SHP77 (cell line): ENCODE measurements around the gene KIFC3.
A peak's percentile ranks its signal among the peaks of the same experiment; 100 is the strongest.
"Not testable (repeated sequence)": the region's sequence is repeated elsewhere in the genome, so short reads cannot be mapped to it uniquely, and the experiment has no call there.

ENCODE experiments used
- DNase-seq, 2 experiments: peaks; one replicate each; lab custom pipeline; 2025; lab: John Stamatoyannopoulos, UW

Gene KIFC3

DNA sequence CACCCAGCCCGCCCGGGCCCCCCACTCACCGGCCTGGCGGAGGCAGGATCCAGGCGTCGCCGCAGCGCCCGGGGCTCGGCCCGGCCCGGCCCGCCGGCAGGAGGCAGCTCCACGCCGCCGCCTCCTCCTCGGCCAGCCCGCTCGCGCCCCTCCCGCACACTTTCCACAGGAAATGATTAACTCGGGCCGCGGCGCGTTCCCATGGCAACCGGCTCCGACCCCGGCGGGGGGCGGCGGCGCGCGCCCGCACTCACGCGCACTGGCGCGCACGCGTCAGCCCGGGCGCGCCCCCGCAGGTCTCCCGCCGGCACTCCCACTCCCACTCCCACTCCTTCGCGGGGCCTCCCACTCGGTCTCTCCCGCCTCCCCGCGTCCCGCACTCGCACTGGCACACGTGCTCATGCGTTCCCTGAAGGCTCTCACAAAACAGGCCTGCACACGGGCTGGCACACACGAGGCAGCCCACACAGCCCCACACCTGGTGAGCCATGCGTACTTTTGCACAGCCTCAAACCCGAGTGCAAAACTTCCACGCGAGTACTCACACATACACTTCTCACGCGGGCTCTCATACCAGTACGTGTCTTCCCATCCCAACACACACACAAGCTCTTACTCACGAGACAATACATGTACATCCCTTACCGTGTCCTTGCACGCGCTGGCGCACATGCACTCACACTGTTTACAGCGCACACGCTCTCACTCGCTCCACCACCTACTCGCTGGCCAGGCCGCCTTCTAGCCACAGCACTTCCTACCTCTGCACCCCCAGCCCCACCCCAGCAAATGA, at the start of gene KIFC3:
Gene KIFC3 (minus strand): TSS at position 151 of the 793 bp plus-strand sequence. CDS start 4,248 bp downstream, outside the sequence.
- DNase-seq = peak; percentile 50 to 53

GRCh38 chr16:57848181-57848580, 45.9 kb upstream of the KIFC3 start:
- no peak for DNase-seq

- not testable (repeated sequence) for DNase-seq
Measured at GRCh38 chr16:57846931-57847330, 44.6 kb upstream of the KIFC3 start.

DNA sequence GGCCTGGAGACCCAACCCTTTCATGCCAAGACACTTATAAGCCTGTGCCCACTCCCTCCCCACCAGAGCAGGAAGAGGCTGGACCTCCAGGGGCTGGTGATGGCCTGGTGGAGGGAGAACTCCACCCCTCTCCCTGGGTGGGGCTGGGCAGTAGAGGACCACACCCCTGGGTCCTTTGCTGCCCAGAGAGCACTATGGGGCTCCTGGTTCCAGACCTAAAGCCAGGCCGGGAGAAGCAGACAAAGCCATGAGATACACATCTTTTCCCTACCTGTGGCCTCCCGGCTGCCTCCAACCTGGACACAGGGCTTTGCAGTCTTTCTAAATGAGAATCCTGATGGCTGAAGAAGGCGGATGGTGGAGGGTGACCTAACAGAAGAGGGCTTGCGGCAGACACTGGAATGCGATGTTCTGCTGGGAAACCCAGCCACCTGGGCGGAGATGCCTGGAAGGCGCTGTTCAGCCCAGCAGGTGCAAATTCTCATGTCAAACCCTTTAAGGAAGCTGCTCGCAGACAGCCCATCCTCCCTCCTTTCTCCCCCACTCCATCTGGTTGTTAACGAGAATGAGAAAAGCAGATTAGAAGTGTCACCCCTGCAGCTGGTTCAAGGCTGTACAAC, 43.9 kb upstream of the KIFC3 start:
- DNase-seq = no peak

GRCh38 chr16:57845115-57845514, 42.8 kb upstream of the KIFC3 start:
- DNase-seq = no peak

DNA sequence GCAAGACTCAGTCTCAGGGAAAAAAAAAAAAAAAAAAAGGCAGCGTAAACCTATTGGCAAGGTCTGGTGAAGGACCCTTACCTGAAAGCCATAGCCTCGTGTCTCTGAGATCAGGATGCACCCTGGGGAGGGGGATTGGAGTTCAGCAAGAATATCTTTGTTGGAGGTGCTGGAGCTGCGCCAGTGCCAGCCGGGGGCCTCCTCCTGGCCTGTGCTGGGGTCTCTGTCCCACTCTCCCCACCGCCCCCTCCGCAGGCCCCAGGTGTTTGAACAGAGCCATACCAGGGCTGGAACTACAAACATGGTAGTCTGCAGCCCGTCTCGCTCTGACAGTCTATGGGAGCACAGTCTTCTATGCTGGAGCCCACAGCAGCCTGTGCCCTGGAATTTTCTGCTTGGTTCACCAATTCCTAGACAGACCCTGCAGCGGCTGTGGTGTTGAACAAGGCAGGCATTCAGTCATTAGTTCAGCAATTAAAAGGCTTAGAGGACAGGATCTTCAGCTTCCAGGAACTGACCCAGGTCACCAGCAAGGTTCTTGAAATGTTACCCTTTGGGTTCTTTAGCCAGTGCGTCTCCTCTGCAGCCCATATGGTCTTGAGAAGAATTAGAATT, 42.2 kb upstream of the KIFC3 start:
- DNase-seq = no peak

DNA sequence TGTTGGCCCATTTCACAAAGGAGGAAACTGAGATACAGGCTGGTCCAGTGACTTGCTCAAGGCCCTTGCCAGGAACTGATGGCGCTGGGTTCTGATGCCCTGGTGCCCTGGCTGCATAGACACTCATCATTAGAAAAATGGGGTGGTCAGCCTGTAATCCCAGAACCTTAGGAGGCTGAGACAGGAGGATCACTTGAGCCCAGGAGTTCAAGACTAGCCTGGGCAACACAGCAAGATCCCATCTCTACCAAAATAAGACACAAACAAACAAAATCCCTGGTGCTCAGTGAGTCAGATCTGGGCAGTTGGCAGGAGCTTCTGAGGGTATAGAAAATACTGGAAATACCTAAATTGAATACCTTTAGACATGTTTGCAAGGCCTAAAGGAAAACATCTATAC, 41.1 kb upstream of the KIFC3 start:
- DNase-seq = no peak

- DNase-seq = no peak
Measured at GRCh38 chr16:57842601-57843000, 40.3 kb upstream of the KIFC3 start.

GRCh38 chr16:57840833-57841232, 38.5 kb upstream of the KIFC3 start:
- no peak for DNase-seq

GRCh38 chr16:57838161-57838560, 35.9 kb upstream of the KIFC3 start:
- DNase-seq = no peak

DNA sequence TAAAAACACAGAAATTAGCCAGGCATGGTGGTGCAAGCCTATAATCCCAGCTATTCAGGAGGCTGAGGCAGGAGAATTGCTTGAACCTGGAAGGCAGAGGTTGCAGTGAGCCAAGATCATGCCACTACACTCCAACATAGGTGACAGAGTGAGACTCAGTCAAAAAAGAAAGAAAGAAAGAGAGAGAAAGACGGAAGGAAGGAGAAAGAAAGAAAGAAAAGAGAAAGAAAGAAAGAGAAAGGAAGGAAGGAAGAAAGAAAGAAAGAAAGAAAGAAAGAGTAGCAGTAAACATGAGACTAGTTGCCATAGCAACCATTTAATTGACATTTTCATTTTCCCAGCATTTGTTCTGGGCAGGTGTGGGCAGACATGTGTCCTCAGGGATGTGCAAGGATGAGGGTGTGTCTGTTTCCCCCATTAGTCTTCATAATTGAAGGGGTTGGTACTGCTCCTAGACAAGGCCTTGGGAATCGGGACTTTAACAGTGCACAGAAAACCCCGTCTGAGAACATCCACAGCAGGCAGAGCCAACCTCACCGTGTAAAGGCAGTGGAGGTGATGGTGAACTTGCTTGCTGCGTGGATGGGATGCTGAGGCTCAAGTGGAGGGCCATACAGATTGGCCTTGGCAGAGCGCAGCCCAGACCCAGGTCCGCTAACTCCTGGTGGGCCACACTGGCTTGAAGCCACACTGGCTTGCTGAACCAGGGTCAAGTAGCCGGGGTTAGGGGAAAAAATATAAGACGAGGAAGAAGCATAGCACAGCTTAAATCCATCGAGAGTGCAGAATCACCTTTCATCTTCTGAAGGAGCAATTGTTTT, 35.2 kb upstream of the KIFC3 start:
- DNase-seq = no peak

GRCh38 chr16:57835439-57835838, 33.1 kb upstream of the KIFC3 start:
- DNase-seq = not testable (repeated sequence)

GRCh38 chr16:57834936-57835335, 32.6 kb upstream of the KIFC3 start:
- no peak for DNase-seq

GRCh38 chr16:57830890-57831484, 28.7 kb upstream of the KIFC3 start:
- no peak for DNase-seq

- DNase-seq = no peak
Measured at GRCh38 chr16:57829969-57830360, 27.7 kb upstream of the KIFC3 start.

DNA sequence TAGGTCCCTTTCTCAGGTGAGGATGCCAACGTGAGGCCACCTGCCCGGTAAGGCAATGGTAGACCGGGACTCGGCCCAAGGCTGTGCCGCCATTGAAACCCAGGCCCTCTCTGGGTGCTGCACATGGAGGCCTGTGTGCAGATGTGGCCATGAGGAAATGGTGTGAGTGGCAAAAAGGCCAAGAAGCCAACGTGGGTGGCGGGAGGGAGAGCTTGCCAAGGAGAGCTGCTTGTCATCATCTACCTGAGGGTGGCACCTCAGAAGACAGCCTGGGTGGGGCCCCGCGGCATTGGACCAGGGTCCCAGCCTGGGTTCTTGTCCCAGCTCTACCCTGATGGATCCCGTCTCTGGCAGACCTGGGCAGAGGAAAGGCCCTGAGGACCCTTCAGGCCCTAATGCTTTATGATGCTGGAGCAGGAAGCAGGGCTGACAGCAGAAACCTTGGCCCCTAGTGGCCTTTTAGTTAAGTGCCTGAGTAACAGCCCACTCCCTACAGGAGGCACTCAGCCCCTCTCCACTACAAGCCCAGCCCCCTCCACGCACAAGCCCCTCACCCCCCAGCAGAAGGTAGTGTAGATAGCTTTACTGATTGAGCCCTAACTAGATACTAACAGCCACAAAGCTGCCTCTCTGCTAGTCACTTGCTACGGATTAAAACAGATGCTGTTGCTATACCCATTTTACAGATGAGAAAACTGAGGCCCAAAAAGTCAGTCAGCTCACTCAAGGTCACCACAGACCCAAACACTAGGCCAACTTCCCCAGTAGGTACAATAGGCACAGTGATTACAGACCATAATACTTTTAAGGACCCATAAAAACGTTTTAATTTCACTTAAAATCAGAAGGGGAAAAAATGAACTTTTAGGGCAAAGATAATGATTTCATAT, 26.2 kb upstream of the KIFC3 start:
- DNase-seq = no peak

DNA sequence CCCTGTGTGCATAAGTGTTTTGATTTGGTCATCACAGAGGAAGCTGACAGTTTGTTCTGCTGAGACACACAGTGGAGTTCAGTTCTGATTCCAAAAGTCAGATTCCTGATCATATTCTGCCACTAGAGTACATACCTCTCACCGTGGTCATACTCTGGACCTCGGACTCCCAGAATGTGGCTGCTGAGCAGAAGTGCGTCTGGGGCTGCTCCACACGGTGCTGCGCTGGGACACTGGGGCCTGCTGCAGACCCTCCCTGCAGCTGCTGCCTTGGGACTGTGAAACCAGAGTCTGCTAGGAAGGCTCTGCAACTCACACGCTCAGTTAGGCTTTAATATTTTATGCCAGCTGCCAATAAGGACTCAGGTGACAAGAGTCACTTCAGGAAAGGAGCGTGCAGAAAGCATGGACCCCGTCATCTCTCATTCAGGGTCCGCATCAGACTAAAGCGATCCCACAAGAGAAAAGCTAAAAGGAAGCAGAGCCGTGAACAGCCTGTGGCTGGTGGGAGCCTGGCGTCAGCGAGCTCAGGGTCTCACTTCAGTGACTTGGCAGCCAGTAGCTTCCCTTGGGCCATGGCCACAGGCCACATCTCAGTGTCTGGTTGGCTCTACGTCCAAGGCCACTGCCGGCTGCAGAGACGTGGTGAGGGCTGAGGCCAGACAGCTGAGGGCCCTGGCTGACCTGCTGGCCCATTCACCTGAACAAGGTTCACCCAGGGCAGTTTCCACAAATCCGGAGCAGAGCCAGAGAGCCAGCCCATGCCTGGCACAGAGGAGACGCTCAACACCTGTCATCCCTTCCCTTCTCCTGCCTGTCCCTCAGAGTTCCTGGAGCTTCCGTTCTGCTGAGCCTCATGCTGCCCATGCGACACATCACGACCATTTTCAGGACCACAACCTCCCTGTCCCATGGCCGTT, 24.7 kb upstream of the KIFC3 start:
- peak in 1 of 2 experiments; percentile 6 for DNase-seq

DNA sequence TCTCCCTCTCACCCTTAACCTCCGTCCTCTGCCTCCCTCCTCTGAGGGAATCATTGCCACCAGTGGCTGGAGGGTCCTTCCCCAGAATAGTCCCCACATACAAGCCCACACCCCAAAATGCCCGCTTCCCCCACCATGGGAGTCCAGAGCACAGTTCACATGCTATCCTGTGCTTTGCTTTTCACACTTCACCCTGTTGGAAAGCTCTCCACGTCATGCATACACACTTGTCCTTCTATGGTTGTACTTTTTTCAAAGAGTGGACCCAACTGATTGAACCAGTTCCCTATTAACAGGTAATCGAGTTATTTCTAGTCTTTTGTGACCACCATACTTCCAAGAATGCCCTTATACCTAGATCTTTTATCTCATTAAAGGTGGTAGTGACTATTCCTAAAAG, 23.8 kb upstream of the KIFC3 start:
- DNase-seq = no peak

GRCh38 chr16:57825298-57826044, 23.2 kb upstream of the KIFC3 start:
- no peak for DNase-seq
